Measurements from ENCODE around the gene DVL1. TPM values are rescaled to one million over a fixed set of nuclear protein-coding genes. Genes with fewer than 3 reads are reported as not detected.
A peak's percentile ranks its signal among the peaks of the same experiment; 100 is the strongest.

The DVL1 gene
- total RNA-seq, 1 experiment from 2014 or later, result 91.4 TPM

DNA sequence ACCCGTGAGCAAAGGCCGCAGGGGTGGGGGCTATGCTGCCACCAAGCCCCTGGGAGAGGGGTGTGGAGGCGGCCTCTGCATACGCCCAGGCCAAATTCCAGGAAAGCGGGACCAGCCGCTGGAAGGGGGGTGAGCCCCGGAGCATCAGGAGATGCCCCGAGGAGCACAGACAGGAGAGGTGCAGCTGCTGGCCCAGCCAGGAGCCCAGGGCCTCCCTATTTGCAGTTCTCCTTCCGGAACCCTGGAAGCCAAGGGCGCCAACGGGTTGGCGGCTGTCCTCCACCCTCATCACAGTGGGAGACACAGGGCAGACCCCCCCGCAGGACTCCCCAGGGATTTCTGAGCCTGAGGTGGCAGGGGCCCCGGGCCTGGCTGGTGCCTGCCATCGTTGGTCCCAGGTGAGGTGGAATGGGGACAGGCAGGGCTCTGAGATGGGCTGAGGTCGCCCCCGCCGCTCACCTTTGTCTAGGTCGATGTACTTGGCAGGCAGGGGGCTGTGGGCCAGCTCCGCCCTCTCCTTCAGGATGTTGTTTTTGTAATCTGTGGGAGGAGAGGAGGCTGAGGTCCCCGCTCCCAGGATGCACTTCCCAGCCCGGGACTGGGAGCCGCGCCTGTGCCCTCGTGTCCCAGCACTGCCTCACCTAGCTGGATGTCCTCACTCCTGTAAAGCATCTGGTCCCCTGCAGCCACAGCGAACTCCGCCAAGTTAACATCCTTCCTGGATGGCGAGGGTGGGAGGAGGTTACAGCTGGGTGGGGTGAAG is 4.4 kb upstream of the DVL1 start (continued):
- TF ChIP-seq, protein P1, sequence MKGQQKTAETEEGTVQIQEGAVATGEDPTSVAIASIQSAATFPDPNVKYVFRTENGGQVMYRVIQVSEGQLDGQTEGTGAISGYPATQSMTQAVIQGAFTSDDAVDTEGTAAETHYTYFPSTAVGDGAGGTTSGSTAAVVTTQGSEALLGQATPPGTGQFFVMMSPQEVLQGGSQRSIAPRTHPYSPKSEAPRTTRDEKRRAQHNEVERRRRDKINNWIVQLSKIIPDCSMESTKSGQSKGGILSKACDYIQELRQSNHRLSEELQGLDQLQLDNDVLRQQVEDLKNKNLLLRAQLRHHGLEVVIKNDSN (CRISPR knock-in tag; IDR thresholded peaks at IDR 0.05), result 0 out of 2 replicates have a peak, but pooled peaks have one; percentile 28
- TF ChIP-seq, protein P2, sequence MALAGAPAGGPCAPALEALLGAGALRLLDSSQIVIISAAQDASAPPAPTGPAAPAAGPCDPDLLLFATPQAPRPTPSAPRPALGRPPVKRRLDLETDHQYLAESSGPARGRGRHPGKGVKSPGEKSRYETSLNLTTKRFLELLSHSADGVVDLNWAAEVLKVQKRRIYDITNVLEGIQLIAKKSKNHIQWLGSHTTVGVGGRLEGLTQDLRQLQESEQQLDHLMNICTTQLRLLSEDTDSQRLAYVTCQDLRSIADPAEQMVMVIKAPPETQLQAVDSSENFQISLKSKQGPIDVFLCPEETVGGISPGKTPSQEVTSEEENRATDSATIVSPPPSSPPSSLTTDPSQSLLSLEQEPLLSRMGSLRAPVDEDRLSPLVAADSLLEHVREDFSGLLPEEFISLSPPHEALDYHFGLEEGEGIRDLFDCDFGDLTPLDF (CRISPR knock-in tag; IDR thresholded peaks at IDR 0.05), result no peak
- no peak for TF ChIP-seq ZBTB21 (CRISPR knock-in tag; IDR thresholded peaks at IDR 0.05; ENCODE audit: borderline replicate concordance)
- TF ChIP-seq NFATC4 (CRISPR knock-in tag; IDR thresholded peaks at IDR 0.05), result no peak
- TF ChIP-seq, protein P3, sequence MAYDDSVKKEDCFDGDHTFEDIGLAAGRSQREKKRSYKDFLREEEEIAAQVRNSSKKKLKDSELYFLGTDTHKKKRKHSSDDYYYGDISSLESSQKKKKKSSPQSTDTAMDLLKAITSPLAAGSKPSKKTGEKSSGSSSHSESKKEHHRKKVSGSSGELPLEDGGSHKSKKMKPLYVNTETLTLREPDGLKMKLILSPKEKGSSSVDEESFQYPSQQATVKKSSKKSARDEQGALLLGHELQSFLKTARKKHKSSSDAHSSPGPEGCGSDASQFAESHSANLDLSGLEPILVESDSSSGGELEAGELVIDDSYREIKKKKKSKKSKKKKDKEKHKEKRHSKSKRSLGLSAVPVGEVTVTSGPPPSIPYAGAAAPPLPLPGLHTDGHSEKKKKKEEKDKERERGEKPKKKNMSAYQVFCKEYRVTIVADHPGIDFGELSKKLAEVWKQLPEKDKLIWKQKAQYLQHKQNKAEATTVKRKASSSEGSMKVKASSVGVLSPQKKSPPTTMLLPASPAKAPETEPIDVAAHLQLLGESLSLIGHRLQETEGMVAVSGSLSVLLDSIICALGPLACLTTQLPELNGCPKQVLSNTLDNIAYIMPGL (CRISPR knock-in tag; IDR thresholded peaks at IDR 0.05), result no peak
- TF ChIP-seq RORB (CRISPR knock-in tag; IDR thresholded peaks at IDR 0.05), result no peak
- no peak for TF ChIP-seq NFE2L1 (CRISPR knock-in tag; IDR thresholded peaks at IDR 0.05)
- TF ChIP-seq, protein P4, sequence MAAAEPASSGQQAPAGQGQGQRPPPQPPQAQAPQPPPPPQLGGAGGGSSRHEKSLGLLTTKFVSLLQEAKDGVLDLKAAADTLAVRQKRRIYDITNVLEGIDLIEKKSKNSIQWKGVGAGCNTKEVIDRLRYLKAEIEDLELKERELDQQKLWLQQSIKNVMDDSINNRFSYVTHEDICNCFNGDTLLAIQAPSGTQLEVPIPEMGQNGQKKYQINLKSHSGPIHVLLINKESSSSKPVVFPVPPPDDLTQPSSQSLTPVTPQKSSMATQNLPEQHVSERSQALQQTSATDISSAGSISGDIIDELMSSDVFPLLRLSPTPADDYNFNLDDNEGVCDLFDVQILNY (CRISPR knock-in tag; IDR thresholded peaks at IDR 0.05), result no peak
- TF ChIP-seq, protein P5, sequence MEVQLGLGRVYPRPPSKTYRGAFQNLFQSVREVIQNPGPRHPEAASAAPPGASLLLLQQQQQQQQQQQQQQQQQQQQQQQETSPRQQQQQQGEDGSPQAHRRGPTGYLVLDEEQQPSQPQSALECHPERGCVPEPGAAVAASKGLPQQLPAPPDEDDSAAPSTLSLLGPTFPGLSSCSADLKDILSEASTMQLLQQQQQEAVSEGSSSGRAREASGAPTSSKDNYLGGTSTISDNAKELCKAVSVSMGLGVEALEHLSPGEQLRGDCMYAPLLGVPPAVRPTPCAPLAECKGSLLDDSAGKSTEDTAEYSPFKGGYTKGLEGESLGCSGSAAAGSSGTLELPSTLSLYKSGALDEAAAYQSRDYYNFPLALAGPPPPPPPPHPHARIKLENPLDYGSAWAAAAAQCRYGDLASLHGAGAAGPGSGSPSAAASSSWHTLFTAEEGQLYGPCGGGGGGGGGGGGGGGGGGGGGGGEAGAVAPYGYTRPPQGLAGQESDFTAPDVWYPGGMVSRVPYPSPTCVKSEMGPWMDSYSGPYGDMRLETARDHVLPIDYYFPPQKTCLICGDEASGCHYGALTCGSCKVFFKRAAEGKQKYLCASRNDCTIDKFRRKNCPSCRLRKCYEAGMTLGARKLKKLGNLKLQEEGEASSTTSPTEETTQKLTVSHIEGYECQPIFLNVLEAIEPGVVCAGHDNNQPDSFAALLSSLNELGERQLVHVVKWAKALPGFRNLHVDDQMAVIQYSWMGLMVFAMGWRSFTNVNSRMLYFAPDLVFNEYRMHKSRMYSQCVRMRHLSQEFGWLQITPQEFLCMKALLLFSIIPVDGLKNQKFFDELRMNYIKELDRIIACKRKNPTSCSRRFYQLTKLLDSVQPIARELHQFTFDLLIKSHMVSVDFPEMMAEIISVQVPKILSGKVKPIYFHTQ (CRISPR knock-in tag; IDR thresholded peaks at IDR 0.05), result no peak
- 0 out of 2 replicates have a peak, but pooled peaks have one; percentile 16 for TF ChIP-seq ZNF121 (CRISPR knock-in tag; IDR thresholded peaks at IDR 0.05)
- TF ChIP-seq, protein P6, sequence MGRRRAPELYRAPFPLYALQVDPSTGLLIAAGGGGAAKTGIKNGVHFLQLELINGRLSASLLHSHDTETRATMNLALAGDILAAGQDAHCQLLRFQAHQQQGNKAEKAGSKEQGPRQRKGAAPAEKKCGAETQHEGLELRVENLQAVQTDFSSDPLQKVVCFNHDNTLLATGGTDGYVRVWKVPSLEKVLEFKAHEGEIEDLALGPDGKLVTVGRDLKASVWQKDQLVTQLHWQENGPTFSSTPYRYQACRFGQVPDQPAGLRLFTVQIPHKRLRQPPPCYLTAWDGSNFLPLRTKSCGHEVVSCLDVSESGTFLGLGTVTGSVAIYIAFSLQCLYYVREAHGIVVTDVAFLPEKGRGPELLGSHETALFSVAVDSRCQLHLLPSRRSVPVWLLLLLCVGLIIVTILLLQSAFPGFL (CRISPR knock-in tag; IDR thresholded peaks at IDR 0.05; ENCODE audit: borderline replicate concordance), result no peak
- peak; percentile 61; the same call in 1 of the 2 replicates for TF ChIP-seq ETV6 (CRISPR knock-in tag; IDR thresholded peaks at IDR 0.05)
- TF ChIP-seq, protein P7, sequence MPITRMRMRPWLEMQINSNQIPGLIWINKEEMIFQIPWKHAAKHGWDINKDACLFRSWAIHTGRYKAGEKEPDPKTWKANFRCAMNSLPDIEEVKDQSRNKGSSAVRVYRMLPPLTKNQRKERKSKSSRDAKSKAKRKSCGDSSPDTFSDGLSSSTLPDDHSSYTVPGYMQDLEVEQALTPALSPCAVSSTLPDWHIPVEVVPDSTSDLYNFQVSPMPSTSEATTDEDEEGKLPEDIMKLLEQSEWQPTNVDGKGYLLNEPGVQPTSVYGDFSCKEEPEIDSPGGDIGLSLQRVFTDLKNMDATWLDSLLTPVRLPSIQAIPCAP (CRISPR knock-in tag; IDR thresholded peaks at IDR 0.05), result no peak
- no peak for TF ChIP-seq PRRX2 (CRISPR knock-in tag; IDR thresholded peaks at IDR 0.05)
- TF ChIP-seq GTF2I (CRISPR knock-in tag; conservative IDR thresholded peaks at IDR 0.05), result no peak
- TF ChIP-seq, protein P8, sequence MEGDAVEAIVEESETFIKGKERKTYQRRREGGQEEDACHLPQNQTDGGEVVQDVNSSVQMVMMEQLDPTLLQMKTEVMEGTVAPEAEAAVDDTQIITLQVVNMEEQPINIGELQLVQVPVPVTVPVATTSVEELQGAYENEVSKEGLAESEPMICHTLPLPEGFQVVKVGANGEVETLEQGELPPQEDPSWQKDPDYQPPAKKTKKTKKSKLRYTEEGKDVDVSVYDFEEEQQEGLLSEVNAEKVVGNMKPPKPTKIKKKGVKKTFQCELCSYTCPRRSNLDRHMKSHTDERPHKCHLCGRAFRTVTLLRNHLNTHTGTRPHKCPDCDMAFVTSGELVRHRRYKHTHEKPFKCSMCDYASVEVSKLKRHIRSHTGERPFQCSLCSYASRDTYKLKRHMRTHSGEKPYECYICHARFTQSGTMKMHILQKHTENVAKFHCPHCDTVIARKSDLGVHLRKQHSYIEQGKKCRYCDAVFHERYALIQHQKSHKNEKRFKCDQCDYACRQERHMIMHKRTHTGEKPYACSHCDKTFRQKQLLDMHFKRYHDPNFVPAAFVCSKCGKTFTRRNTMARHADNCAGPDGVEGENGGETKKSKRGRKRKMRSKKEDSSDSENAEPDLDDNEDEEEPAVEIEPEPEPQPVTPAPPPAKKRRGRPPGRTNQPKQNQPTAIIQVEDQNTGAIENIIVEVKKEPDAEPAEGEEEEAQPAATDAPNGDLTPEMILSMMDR (IDR thresholded peaks at IDR 0.05), result no peak
- 0 out of 2 replicates have a peak, but pooled peaks have one; percentile 11 for TF ChIP-seq MYBL2 (CRISPR knock-in tag; IDR thresholded peaks at IDR 0.05)
- TF ChIP-seq JAZF1 (CRISPR knock-in tag; IDR thresholded peaks at IDR 0.05), result no peak
- TF ChIP-seq, protein P9, sequence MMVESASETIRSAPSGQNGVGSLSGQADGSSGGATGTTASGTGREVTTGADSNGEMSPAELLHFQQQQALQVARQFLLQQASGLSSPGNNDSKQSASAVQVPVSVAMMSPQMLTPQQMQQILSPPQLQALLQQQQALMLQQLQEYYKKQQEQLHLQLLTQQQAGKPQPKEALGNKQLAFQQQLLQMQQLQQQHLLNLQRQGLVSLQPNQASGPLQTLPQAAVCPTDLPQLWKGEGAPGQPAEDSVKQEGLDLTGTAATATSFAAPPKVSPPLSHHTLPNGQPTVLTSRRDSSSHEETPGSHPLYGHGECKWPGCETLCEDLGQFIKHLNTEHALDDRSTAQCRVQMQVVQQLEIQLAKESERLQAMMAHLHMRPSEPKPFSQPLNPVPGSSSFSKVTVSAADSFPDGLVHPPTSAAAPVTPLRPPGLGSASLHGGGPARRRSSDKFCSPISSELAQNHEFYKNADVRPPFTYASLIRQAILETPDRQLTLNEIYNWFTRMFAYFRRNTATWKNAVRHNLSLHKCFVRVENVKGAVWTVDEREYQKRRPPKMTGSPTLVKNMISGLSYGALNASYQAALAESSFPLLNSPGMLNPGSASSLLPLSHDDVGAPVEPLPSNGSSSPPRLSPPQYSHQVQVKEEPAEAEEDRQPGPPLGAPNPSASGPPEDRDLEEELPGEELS (CRISPR knock-in tag; IDR thresholded peaks at IDR 0.05), result peak; percentile 34; the same call in 1 of the 2 replicates
- TF ChIP-seq TCF7 (CRISPR knock-in tag; IDR thresholded peaks at IDR 0.05; ENCODE audit: low read depth), result no peak
- TF ChIP-seq, protein P10, sequence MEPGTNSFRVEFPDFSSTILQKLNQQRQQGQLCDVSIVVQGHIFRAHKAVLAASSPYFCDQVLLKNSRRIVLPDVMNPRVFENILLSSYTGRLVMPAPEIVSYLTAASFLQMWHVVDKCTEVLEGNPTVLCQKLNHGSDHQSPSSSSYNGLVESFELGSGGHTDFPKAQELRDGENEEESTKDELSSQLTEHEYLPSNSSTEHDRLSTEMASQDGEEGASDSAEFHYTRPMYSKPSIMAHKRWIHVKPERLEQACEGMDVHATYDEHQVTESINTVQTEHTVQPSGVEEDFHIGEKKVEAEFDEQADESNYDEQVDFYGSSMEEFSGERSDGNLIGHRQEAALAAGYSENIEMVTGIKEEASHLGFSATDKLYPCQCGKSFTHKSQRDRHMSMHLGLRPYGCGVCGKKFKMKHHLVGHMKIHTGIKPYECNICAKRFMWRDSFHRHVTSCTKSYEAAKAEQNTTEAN (CRISPR knock-in tag; IDR thresholded peaks at IDR 0.05), result no peak

All from WTC11 (cell line).